Stimulated activated CD4-positive, alpha-beta T cell treated with anti-CD3 and anti-CD28 coated beads, TNF-alpha, amount 100 ng/mL, for 1 hour (primary cell): ENCODE measurements around the gene ZNF446.
"Not testable (repeated sequence)": the region's sequence is repeated elsewhere in the genome, so short reads cannot be mapped to it uniquely, and the experiment has no call there.

Source experiments
- DNase-seq, 3 donors: peaks; one replicate each; pipeline ENCODE4 v3.0.0-alpha.2; 2020; ENCODE audit warnings: low read depth in 3 of 3, low spot score in 1 of 3

ZNF446 gene

DNA sequence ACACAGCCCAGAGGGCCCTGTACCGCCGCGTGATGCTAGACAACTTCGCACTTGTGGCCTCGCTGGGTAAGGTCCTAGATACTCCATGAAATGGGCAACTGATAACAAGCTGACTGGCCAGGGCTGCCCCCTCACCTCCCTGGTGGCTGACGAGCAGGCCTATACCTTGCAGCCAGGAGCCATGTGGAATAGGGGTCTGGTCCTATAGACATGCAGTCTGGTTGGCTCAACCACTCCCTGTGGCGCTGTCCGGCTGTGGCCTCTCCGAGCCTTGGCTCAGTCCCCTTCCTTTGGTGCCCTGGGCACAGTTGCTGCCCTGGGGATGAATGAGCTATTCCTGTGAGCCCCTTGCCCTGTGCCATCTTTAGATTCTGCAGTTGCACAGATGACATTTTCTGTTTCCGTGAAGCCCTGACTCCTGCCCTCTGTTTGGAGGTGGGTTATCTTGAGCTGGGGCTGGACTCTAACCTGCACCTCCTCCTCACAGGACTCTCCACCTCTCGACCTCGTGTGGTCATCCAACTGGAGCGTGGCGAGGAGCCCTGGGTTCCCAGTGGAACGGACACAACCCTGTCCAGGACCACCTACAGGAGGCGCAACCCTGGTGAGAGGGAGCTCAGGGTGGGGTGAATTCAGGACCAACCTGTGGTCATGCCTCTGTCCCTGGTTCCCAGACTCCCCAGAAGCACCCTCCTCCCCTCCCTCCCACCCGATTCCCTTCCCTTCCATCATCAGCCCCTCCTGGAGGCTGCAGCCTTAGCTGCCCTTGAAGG, 6.7 kb upstream of the ZNF446 start:
- no peak for DNase-seq

DNA sequence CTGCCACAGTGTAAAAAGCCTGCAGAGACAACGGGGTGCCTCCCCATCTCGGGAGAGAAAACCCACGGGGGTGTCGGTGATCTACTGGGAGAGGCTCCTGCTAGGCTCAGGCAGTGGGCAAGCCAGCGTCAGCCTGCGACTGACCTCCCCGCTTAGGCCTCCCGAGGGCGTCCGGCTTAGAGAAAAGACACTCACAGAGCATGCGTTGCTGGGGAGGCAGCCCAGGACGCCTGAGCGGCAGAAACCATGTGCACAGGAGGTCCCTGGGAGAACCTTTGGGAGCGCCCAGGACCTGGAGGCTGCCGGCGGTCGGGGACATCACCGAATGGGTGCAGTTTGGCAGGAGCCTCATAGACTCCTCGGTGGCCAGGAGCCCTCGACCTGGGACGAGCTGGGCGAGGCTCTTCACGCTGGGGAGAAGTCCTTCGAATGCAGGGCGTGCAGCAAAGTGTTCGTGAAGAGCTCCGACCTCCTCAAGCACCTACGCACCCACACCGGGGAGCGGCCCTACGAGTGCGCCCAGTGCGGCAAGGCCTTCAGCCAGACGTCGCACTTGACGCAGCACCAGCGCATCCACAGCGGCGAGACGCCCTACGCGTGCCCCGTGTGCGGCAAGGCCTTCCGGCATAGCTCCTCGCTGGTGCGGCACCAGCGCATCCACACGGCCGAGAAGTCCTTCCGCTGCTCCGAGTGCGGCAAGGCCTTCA, 5.2 kb upstream of the ZNF446 start:
- DNase-seq: not testable (repeated sequence)

DNA sequence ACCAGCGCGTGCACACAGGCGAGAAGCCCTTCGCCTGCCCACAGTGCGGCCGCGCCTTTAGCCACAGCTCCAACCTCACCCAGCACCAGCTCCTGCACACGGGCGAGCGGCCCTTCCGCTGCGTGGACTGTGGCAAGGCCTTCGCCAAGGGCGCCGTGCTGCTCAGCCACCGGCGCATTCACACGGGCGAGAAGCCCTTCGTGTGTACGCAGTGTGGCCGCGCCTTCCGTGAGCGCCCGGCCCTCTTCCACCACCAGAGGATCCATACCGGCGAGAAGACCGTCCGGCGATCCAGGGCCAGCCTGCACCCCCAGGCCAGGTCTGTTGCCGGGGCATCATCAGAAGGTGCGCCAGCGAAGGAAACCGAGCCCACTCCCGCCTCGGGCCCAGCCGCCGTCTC, 4.4 kb upstream of the ZNF446 start:
- no peak for DNase-seq

DNA sequence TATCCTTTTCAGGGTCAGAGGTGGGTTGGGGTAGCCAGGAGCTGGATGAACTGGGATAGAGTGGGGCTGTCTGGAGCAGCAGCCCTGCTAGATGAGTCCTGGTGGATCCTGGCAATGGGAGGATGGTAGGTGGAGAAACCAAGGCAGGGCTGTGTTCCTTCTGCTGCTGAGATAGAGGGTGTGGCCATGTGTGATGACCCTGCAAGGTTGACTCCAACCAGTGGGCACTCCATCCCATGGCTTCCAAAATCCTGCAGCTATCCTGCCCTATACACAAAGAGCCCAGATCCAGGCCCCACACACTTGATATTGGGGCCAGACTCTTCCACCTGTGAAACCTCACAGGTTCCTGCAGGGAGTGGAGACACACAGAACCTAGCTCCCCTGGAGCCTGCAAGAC, 2.4 kb upstream of the ZNF446 start:
- DNase-seq: no peak

DNA sequence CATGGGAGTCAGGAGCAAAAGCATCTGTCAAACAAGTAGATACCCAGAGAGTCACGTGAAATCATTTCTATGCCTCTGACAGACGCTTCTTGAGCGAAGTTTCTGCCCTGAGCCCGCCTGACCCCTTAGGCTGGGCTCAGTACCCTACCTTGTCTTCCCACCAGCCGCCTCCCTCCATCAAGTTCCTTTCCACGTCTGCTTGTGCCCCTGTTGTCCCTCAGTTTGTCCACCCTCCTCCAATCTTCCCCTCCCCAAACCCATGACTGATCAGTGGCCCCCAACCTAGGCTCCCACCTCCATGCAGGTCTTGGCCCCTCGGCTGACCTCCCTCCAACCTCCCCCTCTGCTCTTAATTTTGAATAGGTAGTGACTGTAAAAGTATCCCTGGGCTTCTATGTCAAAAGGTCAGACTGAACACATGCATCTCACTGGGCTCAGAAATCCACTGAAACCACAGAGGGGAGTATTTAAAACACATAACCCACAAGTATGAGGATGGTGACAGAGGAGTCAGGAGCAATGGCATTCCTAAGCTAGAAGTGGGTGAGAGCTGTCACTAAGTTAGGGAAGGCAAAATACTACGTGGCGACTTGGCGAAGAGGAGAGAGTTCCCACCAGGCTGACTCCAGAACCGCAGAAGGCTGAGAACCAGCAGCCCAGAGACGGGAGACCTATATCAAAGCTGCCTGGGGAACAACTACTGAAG, 1.7 kb upstream of the ZNF446 start:
- DNase-seq: no peak

DNA sequence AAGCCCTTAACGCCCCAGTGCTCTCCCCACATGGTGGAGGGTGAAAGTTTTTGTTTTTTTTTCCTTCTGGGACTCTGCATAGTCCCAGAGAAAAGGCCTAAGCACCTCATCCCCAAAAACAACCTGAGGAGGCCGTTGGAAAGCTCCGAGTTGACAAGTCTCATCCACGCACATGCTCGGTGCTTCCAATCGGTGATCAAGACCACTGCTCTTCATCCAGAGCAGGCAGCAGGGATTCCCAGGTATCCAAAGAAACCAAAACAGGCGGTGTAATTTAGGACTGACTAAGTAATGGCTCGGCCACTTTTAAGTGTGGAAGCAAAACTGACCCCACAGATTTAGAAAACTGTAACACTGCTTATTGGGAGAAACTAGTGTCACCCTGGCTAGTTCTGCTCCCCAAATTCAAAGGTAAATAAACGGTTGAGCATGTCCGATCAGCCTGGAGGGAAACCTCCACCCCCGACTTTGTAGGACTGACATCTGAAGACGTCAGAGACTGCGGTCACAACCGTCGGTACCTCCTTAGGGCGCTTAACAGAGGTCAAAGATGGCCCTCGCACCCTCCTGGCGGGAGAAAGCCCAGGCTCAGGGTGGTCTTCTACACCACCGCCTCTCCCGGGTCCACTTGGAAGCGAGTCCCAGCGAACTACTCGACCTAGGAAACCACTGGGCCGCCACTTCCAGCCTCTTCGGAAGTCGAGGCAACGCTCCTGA, 997 bp upstream of the ZNF446 start:
- no peak for DNase-seq

DNA sequence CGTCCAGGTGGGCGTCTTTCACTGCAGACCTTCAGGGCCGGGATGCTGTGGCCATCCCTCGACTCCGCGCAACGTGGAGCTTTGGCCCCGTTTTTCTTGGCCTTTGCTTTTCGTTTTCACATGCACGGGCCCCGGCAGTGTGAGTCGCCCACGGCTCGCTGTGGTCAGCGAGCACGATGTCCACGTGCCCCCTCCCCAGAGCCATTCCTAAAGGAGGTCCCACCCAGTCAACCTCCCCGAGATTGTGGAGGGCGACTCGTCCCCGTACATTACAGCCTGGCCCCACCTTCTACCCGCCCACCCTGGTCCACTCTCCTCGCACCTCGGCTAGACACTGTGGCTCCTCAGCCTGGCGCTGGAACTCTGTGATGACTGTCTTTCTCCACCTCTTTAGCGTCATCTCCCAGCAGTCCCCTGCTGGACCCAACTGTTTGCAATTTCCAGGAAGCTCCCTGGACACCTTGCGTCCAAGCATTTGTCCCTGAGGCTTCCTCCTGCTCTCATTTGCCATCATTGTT, 405 bp downstream of the ZNF446 start:
- DNase-seq: no peak

DNA sequence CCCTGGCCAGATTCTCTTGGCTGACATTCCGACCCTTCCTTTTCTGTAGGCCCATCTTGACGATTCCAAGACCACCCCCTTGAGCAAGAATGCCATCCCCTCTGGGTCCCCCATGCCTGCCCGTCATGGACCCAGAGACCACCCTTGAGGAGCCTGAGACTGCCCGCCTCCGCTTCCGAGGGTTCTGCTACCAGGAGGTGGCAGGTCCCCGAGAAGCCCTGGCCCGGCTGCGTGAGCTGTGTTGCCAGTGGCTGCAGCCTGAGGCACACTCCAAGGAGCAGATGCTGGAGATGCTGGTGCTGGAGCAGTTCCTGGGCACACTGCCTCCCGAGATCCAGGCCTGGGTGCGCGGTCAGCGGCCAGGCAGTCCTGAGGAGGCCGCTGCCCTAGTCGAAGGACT, 978 bp downstream of the ZNF446 start:
- no peak for DNase-seq

DNA sequence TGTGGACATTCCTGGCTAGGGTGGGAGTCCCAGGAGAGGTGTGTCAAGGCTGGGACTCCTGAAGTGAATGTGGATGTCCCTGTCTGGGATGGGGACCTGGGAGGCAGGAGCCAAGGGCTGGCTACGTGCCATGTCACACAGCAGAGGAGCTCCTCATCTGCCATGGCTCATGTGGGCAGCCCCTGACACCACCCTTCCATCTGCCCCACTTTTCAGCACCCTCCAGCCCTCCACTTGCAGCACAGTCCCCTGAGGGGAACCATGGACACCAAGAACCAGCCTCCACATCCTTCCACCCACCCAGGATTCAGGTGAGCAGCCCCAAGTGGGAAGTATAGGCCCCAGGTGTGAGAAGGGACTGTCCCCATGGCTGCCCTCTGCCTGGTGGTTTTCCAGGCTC, 1.7 kb downstream of the ZNF446 start:
- no peak for DNase-seq

DNA sequence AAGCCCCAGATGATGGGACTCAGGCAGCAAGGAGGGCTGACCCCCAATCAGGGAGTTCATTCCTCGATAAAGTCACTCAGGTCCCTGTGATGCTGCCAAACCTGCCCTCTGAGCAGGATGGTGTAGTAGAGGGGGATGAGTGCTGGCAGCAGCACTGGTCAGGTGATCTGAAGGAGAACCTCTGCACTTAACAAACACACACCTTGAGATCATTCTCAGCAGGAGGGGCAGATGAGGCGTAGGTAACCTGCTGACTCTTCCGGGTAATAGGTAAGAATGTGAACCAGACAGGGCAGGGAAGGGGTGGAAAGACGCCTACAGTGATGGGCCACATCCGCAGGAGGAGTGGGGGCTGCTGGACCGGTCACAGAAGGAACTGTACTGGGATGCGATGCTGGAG, 3.2 kb downstream of the ZNF446 start:
- DNase-seq: no peak

DNA sequence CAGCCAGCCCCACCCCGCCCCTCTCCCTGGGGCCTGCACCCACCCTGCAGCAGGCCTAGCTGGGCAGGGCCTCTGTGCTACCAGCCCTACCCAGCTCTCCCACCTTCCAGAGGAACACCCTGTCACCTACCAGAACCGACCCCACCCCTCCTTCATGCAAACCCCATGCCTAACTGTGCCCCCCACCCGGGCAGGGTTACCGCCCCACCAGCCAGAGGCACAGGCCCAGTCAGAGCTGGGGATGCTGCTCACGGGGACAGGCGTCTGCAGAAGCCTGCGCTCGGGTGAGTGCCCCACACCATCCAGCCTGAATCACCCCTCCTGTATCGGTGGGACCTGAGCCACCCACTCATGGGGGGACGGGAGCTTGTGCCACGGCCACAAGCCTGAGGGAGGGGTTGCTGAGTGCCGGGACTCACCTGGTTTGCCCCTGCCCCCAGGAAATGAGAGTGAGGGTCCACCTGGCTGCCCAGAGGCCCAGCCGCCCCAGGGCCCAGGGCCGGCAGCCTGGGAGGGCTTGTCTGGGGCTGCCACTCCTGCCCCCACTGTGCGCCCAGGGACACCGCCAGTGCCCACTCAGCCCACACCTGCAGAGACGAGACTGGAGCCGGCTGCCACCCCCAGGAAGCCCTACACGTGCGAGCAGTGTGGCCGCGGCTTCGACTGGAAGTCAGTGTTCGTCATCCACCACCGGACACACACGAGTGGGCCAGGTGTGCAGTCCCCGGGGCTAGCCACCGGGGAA, 3.8 kb downstream of the ZNF446 start:
- DNase-seq: no peak

DNA sequence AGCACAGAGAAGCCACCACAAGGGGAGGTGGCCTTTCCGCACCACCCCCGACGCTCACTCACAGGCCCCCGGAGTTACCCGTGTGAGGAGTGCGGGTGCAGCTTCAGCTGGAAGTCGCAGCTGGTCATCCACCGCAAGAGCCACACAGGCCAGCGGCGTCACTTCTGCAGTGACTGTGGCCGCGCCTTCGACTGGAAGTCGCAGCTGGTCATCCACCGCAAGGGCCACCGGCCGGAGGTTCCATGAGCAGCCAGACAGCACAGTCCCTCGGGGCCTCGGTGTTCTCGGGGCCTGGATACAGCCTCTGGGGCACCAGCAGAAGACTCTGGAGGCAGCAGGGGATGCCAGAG, 4.3 kb downstream of the ZNF446 start:
- no peak for DNase-seq

DNA sequence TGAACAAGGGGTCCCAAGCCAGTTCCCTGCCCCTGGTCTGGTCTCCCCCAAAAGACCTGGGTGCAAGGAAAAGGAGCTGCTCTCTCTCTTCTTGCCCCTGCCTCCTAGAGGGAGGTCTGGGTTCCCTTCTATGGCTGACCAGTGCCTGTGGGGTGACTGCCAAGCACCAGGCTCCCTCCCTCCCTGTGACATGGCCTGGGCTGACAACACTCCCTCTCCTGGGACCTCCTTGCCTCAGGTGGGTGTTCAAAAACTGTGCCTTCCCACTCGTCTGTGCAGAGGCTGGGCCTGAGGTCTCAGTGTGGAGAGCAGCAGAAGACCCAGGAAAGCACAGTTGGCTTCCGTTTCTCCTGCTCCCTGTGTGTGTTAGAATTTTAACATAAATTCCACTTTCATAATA, 4.7 kb downstream of the ZNF446 start:
- DNase-seq: no peak

DNA sequence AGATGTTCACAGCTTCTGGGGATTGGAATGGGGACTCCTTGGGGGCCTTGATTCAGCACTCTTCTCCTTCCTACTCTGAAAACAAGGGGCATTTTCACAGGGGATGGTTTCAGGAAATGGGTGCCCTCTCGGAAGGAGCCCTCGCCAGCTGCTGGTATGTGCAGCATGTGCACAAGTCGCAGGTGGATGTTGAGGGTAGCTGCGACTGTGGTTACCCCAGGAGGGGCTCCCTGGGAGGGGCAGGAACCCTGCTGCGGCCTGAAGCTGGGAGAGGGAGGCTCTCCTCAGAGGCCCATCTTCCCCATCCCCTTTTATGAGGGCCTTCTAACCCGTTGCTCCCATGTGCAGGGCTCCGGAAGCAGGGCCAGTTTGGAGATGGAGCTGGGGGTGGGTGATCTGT, 6.2 kb downstream of the ZNF446 start:
- DNase-seq: no peak

DNA sequence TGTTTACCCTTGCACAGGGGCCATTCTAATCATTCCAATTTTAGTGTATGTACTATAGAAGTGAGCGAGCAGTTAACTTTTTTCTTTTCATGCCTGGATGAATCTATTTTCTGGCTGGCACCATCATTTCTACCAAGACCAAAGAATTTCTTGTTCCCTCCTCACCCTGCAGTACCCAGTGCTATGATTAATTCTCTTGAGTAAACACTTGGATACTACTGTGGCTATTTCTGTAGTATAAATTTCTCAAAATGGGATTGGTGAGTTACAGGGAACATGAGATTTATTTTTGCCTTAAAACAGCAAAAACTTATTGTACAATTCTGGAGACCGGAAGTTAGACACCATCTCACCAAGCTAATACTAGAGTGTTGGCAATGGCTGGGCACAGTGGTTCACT, 7.6 kb downstream of the ZNF446 start:
- no peak for DNase-seq

DNA sequence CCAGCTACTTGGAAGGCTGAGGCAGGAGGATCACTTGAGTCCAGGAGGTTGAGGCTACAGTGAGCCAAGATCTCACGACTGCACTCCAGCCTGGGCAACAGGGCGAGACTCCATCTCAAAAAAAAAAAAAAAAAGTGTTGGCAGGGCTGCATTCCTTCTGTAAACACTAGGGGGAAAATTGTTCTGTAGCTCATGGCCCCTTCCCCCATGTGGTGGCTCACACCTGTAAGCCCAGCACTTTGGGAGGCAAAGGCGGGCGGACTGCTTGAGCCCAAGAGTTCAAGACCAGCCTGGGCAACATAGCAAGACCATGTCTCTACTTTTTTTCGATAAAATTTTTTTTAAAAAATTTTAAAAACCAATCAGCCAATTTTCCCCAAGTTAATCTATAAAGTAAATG, 8.2 kb downstream of the ZNF446 start:
- not testable (repeated sequence) for DNase-seq

DNA sequence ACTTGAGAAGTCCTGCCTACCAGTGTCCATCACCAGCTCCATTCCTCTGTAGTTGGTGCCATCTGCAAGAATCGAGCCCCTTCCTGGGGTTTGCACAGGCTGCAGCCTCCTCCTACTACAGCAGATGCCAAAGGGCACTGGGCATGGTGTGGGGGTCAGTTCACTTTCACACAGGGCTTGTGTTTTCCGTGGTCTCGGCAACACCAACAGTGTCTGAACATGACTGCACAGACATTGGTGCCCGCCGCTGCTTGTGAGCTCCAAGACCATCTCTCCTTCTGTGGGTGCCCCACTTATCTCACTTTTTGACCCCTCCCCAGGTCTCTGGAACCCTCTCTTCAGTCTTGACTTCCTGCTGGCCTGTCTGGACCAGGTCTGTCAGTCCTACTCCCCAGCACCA, 15.2 kb downstream of the ZNF446 start:
- DNase-seq: no peak

DNA sequence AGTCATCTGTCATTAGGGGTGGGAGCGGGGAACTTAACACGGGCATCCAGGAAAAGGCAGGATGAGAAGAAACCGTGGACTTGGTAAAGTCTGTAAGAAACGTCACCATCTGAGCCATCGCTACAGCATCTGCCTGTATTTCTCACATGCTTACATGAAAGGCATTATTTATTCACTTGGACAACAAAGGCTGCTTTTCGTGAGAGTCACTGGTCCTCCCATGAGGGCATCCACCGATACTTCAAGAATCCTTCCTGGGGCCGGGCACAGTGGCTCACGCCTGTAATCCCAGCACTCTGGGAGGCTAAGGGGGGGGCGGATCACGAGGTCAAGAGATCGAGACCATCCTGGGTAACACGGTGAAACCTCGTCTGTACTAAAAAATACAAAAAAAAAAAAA, 16.1 kb downstream of the ZNF446 start:
- DNase-seq: no peak

DNA sequence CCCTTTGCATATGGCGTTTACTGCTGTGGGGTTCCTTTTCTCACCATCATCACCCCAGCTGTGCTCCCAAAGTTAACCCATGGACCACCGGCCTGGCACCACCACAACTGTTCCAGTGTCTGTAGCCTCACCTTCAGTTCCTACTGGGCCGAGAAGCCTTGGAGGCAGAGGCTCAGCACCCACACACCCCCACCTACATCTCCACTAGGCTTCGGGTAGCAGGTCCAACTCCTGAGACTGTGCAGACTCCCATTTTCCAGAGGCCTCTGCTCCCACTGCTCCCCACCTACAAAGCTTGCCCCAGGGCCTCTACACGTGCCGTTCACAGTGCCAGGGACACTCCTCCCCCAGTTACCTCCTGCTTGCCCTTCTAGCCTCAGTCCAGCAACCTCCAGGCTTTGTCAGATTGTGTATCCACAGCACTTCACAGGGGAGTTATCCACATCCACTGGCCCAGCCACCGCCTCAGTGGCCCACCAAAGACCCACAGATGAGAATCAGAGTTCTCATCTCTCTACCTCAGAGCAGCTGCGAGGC, 21.6 kb downstream of the ZNF446 start:
- DNase-seq: no peak

DNA sequence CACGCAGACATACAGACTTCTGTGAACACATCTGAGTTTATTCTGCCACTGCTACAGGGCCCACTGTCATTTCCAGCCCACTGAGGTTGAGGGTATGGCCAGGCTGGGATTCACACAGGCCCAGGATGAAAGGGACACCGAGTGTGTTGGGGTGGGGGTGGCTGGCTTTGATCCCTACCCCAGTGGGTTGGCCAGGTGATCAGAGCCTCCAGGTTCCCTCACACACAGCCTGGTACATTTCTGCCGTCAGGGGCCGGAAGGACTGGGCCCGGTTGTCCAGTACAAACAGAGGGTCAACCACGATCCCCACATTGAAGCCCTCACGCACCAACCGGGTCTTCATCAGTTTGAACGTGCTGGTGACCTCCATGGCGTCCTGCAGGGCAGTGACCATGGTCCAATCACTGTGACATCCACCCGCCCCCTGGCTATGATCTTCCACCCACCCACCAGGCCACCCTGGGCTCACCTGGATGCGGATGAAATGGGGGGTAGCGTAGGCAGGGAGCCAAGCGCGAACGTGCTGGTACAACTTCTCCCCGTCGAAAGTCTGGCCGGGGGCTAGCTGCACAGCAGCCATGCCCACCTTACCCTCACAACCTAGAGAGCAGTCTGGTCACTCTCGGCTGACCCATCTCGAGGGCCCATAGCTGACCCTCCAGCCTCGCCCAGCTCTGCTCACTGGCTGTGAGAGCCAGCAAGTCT, 22.3 kb downstream of the ZNF446 start:
- no peak for DNase-seq
